Stimulated activated CD4-positive, alpha-beta T cell treated with anti-CD3 and anti-CD28 coated beads, Interleukin-15, amount 100 ng/mL, for 48 hours (primary cell): Measurements from ENCODE around the gene ANKIB1.

Experiments
- DNase-seq, 2 donors: peaks; one replicate each; pipeline ENCODE4 v3.0.0-alpha.2; 2020; ENCODE audit warnings: low read depth in 2 of 2

ANKIB1 gene

DNA sequence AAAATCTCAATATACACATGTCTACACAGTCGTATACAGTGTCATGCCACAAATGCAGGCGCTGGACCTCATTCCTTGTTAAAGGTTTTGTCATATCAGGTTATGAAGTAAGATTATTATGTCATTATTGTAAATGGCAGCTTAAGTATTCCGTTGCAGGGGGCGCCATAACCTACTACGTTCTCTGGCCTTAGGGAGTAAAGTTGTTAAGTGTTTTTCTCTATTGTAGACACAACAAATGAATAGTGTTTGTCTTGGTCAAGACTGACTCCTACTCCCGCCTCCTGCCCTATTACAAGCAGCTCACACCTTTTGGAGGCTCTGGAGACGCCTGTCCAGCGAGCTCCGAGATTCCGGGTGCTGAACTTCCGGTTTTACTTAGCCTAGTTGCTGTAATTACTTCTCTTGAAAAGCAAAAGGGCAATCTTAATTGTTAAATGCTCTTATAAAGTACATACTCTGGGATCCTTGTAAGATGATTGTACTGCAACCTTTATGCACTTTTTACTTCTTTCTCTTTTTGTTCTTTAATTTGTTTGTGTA lies 202.5 kb downstream of the ANKIB1 start:
- DNase-seq = peak; percentile 16 to 31
